NCI-H2029 treated with DMSO at 0.1 percent for 48 hours (cell line): ENCODE measurements around the gene PTH2R.
A peak's percentile ranks its signal among the peaks of the same experiment; 100 is the strongest.
"Not testable (repeated sequence)": the region's sequence is repeated elsewhere in the genome, so short reads cannot be mapped to it uniquely, and the experiment has no call there.

Source experiments
- DNase-seq: peaks from one replicate; lab custom pipeline; 2025; lab: John Stamatoyannopoulos, UW

Gene PTH2R

GRCh38 chr2:208396796-208397195, 9.8 kb upstream of the PTH2R start:
- DNase-seq, result not testable (repeated sequence)

- DNase-seq, result no peak
Observed at GRCh38 chr2:208399201-208399600, 7.4 kb upstream of the PTH2R start.

GRCh38 chr2:208407667-208408066, 1.1 kb downstream of the PTH2R start:
- DNase-seq, result no peak

DNA sequence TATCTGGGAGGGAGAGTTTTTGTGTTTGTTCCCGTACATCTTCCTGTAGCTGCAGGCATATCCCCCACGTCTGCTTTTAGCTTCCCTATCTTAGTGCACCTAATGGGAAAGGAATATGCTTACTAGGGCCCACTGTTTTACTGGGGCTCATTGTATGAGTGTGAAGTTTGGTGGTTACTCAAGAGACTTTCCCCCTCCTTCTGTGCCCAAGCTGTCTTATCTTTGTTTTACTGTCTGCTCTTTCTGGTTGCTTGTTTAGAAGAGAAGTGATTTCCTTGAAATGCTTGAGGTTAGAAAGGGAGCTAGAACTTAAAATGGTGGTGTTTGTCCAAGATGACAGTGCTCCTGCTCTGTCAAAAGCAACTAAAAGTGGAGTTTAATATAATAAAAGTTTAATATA, 7.3 kb downstream of the PTH2R start:
- DNase-seq, result no peak

DNA sequence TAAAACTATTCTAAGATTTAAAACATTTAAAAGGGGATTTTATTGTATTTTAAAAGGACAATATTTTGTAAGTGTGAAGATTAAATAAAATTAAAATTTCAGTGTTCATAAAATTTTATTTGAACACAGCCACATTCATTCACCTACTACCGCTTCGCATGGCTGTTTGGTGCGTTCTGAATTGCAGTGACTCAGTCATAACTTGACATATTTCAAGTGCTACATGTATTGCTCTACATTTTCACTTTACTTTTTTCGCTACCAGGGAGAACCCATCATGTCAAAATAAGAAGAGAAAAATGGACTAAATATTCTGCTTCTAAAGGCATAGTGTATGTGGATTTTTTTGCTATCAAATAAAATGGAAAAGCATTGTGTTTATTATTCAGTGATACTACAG, 8.7 kb downstream of the PTH2R start:
- DNase-seq, result no peak

- no peak for DNase-seq
Observed at GRCh38 chr2:208415897-208416296, 9.3 kb downstream of the PTH2R start.

- DNase-seq, result no peak
Observed at GRCh38 chr2:208426412-208427045, 19.9 kb downstream of the PTH2R start.

DNA sequence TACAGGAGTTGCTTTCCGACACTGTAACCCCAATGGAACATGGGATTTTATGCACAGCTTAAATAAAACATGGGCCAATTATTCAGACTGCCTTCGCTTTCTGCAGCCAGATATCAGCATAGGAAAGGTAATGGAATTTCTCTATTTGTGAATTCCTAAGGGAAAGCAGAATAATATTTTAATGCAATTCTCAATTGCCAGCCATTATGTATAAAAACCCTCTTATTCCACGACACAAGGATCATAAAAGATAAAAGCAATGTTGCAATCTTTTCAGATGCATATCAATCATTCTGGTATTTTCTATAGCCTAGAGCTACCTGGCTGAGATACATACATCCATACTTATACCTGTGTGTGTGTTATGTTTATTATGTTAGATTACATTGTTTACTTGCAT, 31.2 kb downstream of the PTH2R start:
- DNase-seq, result no peak

- DNase-seq, result no peak
Observed at GRCh38 chr2:208440716-208441115, 34.1 kb downstream of the PTH2R start.

DNA sequence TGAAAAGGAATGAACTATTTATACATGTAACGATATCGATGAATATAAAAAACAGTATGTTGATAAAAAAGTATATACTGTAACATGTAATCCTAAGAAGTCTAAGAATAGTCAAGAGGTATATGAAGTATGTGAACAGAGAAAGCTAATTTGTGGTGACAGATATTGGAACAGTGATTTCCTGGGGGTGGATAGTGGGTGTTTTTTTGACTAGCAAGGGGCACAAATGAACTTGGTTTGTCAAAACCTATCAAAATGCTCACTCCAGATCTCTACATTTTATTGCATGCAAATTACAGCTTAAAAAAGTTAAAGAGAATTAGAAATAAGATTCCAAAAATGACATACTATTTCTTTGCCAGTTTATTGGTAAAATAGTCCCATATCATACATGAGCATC, 35.4 kb downstream of the PTH2R start:
- no peak for DNase-seq

DNA sequence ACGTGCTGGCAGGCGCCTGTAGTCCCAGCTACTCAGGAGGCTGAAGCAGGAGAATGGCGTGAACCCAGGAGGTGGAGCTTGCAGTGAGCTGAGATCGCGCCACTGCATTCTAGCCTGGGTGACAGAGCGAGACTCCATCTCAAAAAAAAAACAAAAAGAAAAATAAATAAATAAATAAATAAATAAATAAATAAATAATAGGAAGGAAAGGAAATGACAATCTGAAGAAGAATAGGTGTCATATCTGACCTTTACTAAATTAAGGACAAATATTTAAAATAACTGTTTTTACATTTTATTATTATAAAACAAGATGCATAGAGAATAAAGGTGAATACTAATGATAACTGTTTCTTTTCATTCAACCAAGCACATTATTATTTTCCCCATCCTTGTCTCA, 40.9 kb downstream of the PTH2R start:
- not testable (repeated sequence) for DNase-seq

DNA sequence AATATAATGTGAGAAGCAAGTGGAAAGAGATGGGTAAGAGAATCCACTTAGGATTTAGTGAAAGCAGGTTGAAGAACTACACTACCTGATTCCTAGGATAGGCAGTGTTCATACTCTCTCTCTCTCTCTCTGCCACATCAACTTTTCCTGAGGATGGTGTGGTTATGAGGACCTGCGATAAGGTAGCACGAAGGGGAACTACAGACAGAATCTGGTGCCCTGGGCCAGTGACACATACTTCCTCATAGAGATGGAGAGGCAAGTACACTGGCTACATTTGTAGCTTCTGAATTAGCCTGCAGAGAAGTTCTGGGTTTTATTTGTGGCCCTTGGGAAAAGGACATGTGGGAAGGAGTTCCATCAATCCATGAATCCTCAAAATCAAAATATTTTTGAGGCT, 44.5 kb downstream of the PTH2R start:
- no peak for DNase-seq

GRCh38 chr2:208454861-208455260, 48.3 kb downstream of the PTH2R start:
- DNase-seq, result no peak

- no peak for DNase-seq
Observed at GRCh38 chr2:208463721-208464120, 57.1 kb downstream of the PTH2R start.

DNA sequence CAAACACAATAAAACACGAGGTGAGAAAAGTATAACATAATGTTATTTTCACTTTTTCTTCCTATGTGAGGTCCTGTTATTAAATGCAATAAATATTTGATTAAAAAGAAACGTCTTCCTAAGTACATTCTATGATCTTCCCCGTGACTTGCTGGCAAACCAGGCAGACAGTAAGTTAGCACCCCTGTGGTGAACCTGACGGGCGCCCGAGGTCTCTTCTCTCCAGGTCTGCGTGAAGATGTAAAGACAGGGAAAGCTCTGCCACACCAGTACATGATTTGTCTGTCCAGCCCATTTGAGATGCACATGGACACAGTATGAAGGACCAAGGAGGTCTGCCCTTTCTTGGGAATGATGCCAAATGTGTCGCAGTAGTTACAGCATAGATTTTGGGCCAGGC, 57.6 kb downstream of the PTH2R start:
- no peak for DNase-seq

GRCh38 chr2:208466151-208466919, 59.7 kb downstream of the PTH2R start:
- DNase-seq, result peak; percentile 68

DNA sequence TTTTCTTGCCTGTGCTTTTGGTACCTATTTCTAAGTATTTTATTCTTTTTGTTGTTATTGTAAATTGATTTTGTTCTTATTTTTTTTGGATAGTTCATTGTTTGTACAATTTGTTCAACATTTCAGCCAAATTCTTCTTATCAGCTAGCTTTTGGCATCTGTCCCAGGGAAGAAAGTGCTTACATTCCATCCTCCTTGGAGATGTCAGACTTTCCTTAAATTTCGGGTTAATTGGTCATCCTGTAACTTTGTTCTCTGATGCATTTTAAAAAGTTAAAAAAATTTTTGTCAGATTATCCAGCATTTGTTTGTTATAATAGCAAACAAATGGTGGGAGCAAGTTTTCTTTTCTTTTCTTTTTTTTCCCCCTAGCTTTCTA, 60.3 kb downstream of the PTH2R start:
- no peak for DNase-seq

DNA sequence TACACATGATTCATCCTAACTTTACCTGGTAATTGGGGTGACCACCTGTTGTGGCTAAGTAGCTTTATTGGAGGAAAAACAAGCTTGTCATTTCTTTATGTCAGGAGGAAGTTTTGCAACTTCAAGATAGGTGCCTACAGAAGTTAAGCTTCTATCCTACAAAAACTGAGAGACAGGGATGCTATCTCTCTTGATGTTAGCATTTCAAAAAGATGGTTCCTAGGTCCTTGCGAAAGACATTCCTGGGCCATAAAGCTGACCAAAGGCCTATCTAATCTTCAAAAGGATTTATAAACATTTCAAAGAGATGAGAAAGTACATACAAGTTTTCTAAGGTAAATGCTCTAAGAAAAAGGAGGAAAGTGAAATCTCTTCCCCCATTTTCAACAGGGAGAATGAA, 61.0 kb downstream of the PTH2R start:
- DNase-seq, result no peak

DNA sequence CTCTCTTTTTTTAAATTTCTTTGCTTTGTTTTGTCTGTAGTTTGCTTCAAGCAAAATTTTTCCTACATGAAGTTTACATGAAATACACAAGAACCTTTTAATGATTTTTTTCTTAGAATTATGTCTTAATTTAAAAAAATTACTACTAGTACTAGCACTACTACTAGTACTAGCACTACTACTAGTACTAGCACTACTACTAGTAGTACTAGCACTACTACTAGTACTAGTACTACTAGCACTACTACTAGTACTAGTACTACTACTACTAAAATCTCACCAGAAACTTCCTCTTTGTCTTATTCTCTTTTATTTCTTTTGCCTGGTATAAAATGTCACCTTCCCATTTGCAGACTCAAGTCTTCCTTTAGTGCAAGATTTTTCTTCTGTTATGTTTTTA, 71.1 kb downstream of the PTH2R start:
- no peak for DNase-seq

GRCh38 chr2:208479342-208479741, 72.8 kb downstream of the PTH2R start:
- no peak for DNase-seq

GRCh38 chr2:208481945-208482344, 75.4 kb downstream of the PTH2R start:
- not testable (repeated sequence) for DNase-seq

- DNase-seq, result not testable (repeated sequence)
Observed at GRCh38 chr2:208482453-208483015, 75.9 kb downstream of the PTH2R start.

DNA sequence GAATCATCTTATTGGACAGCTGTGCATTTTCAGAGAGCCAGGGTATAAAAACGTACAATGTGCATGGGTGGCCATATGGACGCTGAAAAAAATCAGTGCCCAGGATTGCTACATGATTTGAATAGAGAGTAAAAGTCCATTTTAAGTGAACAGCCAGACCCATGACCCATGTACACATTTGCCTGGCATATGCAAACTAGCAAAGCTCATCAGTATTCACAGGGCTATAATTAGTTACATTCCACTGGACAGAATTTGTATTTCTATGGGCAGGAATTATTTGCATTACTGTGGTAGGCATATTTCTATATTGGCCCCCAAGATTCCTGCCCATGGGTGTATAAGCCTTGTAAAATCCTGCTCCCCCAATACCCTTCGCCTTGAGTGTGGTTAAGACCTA, 78.8 kb downstream of the PTH2R start:
- DNase-seq, result no peak
